Kidney (tissue), 14 donors: ENCODE results near the gene PDE4D. TPM values are rescaled to one million over a fixed set of nuclear protein-coding genes. Genes with fewer than 3 reads are reported as not detected.

Experiments used
- DNase-seq, 5 donors: peaks; one replicate each; pipeline ENCODE4 v3.0.0-alpha.2; 2013 to 2020
- FAIRE-seq: peaks from 2 replicates; lab custom pipeline; 2012; peaks lifted over from hg19 to GRCh38; lab: Jason Lieb, UNC
- H3K27ac ChIP-seq, 2 donors: one replicate each; pipeline ENCODE4 v1.7.0; 2013; ENCODE audit warnings: low read depth in 2 of 2, low read length in 2 of 2, inconsistent platforms in 1 of 2
- H3K27me3 ChIP-seq: one replicate; pipeline ENCODE4 v1.7.1; 2013; ENCODE audit warnings: low read length, inconsistent platforms; ENCODE audit not compliant: control insufficient read depth, insufficient read depth
- H3K36me3 ChIP-seq, 3 donors: one replicate each; pipeline versions ENCODE4 v1.7.0 to v1.7.1; 2013; ENCODE audit warnings: low read length in 3 of 3, control low read depth in 1 of 3, inconsistent platforms in 1 of 3; ENCODE audit not compliant: insufficient read depth in 3 of 3, control insufficient read depth in 2 of 3
- H3K4me1 ChIP-seq, 3 donors: one replicate each; pipeline versions ENCODE4 v1.7.0 to v1.7.1; 2013; ENCODE audit warnings: low read length in 3 of 3, inconsistent platforms in 1 of 3, low read depth in 1 of 3; ENCODE audit not compliant: control insufficient read depth in 2 of 3, insufficient read depth in 2 of 3
- H3K4me3 ChIP-seq, 3 donors: one replicate each; pipeline versions ENCODE4 v1.7.0 to v1.8.1; 2013; ENCODE audit warnings: low read length in 3 of 3, control low read depth in 1 of 3, inconsistent platforms in 1 of 3
- H3K9ac ChIP-seq, 3 donors: one replicate each; pipeline versions ENCODE4 v1.7.0 to v1.7.1; 2013; ENCODE audit warnings: low read length in 3 of 3, control low read depth in 1 of 3, inconsistent platforms in 1 of 3
- H3K9me3 ChIP-seq, 3 donors: one replicate each; pipeline versions ENCODE4 v1.7.0 to v1.7.1; 2013; ENCODE audit warnings: low read length in 3 of 3, control low read depth in 1 of 3, inconsistent platforms in 1 of 3; ENCODE audit not compliant: control insufficient read depth in 2 of 3, insufficient read depth in 1 of 3
- CTCF ChIP-seq: IDR thresholded peaks from 3 replicates; pipeline ENCODE4 v1.5.1; 2012; ENCODE audit warnings: mild to moderate bottlenecking, moderate library complexity, borderline replicate concordance; ENCODE audit not compliant: insufficient read depth; ENCODE audit errors: extremely low read depth
- intact Hi-C: fragments of 100-400 bp; cut with DNase I; formaldehyde crosslinking; loops from one replicate; pipeline ENCODE4 v1.11.1; 2022
- polyA plus RNA-seq: library from polyadenylated mRNA; stranded (reverse); fragments of 350-450 nt; fragmentation: Illumina TruSeq; extraction: RNeasy Lipid Tissue Mini Kit (QIAGEN cat#74804); gene quantifications from one replicate; pipeline ENCODE4 v1.2.3, GENCODE V29; 2014; ENCODE audit warnings: low read depth, low replicate concordance; ENCODE audit not compliant: insufficient read depth
- total RNA-seq: library from RNA; stranded (reverse); fragmentation: NEBNext Ultra II Directional; extraction: Animal tissue kit (Norgen Biotek cat#: 25700); gene quantifications from one replicate; pipeline ENCODE4 v1.2.1, GENCODE V29; 2021
- donor health status: control.
- donor health status: control.
- donor health status: control.
- donor health status: control.
- donor health status: control.
- donor health status: DM: yes; HTN: yes; CAD: no.
- donor health status: Normal renal cell carcinoma (clear cell type).

PDE4D gene
- total and polyA plus RNA-seq, 2 donors from 2014 or later = 9.2 to 78.9 TPM

DNA sequence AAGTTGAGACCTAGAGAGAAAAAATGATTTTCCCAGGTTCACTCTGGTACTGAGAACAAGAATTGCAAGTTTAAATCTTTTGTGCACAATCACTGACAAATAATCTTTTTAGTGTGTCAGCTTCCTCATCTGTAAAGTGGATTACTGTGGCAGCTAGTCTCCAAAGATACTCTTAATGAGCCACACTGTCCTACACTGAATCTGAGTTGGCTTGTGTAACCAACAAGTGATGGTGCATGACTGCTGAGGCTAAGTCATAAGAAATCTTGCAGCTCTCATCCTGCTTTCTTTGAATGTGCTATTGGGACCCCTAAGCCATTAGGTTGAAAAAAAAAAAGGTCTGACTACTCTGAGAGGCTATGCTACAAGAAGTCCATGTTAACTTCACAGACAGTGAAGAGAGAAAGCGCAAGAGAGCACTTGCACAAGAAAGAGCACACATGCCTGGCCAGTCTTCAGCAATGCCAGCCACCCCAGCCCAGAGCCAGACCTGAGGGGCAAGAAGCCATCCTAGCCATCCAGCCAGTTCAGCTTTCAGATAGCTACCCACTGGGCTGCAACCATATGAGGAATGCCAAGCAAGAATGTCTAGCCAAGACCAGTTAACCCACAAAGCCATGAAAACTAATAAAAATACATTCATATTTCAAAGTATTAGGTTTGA is 891.2 kb downstream of the PDE4D start:
- no peak for FAIRE-seq
- no peak overlapping the region for H3K4me3 ChIP-seq
- no peaks in the 10 kb centered on the region for H3K4me1 ChIP-seq
- no peak for DNase-seq
- no peaks in the 10 kb centered on the region for H3K9me3 ChIP-seq
- intact Hi-C loops = loop anchor here (10.0 kb wide), 1 partner anchor 117 kb away; no protein-coding TSS in a partner anchor
- no peaks in the 10 kb centered on the region for H3K36me3 ChIP-seq
- no peaks in the 10 kb centered on the region for H3K27me3 ChIP-seq
- H3K9ac ChIP-seq = no peak overlapping the region
- H3K27ac ChIP-seq = no peak overlapping the region
- no peak for TF ChIP-seq CTCF

DNA sequence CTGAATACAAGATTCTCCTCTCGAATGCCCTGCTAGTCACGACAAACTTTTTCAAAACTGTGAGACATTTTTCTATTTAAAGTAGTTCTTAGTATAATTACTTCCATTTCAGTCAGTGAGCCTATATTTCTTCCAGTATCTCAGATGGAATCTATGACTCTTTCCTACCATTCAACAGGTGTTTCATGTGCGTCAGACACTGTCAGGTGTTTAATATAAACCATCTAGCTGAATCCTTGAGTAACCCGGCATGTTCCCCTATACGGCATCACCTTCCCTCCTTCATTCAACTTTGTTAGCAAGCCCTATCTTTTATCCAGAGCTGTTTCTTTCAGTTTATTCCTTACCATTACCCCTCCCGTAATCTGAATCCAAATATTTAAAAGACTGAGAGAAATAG is 891.8 kb downstream of the PDE4D start:
- FAIRE-seq (no peak), DNase-seq (no peak)
- no peaks in the 10 kb centered on the region for H3K36me3 ChIP-seq
- no peak overlapping the region for H3K9ac ChIP-seq
- H3K4me3 ChIP-seq = no peak overlapping the region
- no peak overlapping the region for H3K27ac ChIP-seq
- TF ChIP-seq CTCF = no peak
- H3K9me3 ChIP-seq = no peaks in the 10 kb centered on the region
- H3K27me3 ChIP-seq = no peaks in the 10 kb centered on the region
- no peaks in the 10 kb centered on the region for H3K4me1 ChIP-seq
- intact Hi-C loops = loop anchor here (10.0 kb wide), 1 partner anchor 117 kb away; no protein-coding TSS in a partner anchor

- Histone ChIP-seq H3K9ac (no peak overlapping the region), H3K36me3 (no peaks in the 10 kb centered on the region), H3K27me3 (no peaks in the 10 kb centered on the region), H3K4me1 (no peaks in the 10 kb centered on the region), H3K9me3 (no peaks in the 10 kb centered on the region), H3K4me3 (no peak overlapping the region), H3K27ac (no peak overlapping the region)
- DNase-seq = peak in 1 of 5 donors; percentile 20
- intact Hi-C loops = loop anchor here (10.0 kb wide), 1 partner anchor 116 kb away; no protein-coding TSS in a partner anchor
- FAIRE-seq = no peak
- TF ChIP-seq CTCF = no peak
Measured at GRCh38 chr5:59001154-59001553, 892.4 kb downstream of the PDE4D start.
